GM18858 (cell line): ENCODE results near the gene HMGCS2.

ENCODE experiments used
- ATAC-seq: cut with Tn5 transposase; IDR thresholded peaks from one replicate; pipeline ENCODE4 v1.9.1; 2021; ENCODE audit not compliant: unreplicated experiment

Gene HMGCS2

GRCh38 chr1:119702384-119702783, 66.3 kb downstream of the HMGCS2 start:
- ATAC-seq: no peak

GRCh38 chr1:119701659-119702058, 67.0 kb downstream of the HMGCS2 start:
- ATAC-seq: no peak

DNA sequence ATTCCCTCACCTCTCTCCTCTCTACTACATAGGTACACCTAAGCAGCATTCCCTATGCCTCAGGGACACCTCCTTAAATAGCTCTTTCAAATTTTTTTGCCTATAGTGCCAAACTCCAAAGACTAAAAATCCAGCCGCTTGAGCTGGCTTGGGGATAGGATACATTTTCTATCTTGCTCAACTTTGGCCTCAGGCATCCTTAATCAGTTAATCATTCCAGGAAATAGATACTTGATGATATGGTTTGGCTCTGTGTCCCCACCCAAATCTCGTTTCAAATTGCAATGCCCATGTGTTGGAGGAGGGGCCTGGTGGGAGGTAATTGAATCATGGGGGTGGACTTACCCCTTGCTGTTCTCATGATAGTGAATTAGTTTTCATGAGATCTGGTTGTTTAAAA, 68.4 kb downstream of the HMGCS2 start:
- no peak for ATAC-seq
